Uterus (tissue), 4 donors: Measurements from ENCODE around the gene ASB1. TPM values are rescaled to one million over a fixed set of nuclear protein-coding genes. Genes with fewer than 3 reads are reported as not detected.
"Not testable (repeated sequence)": the region's sequence is repeated elsewhere in the genome, so short reads cannot be mapped to it uniquely, and the experiment has no call there.

ENCODE experiments used
- DNase-seq, 2 donors: peaks; one replicate each; pipeline ENCODE4 v3.0.0-alpha.2; 2019 to 2020
- H3K27ac ChIP-seq, 2 donors: fragments of 200-600 bp; sonication (generic); 1 replicate in 1 of 2; 2 replicates in 1 of 2; pipeline ENCODE4 v1.5.1; 2016 to 2018
- H3K27me3 ChIP-seq, 2 donors: fragments of 200-600 bp; sonication (generic); one replicate each; pipeline ENCODE4 v1.5.1; 2018 to 2019; ENCODE audit warnings: control low read depth in 1 of 2
- H3K36me3 ChIP-seq, 2 donors: fragments of 200-600 bp; sonication (generic); one replicate each; pipeline ENCODE4 v1.5.1; 2019; ENCODE audit warnings: control low read depth in 1 of 2
- H3K4me1 ChIP-seq, 2 donors: fragments of 200-600 bp; sonication (generic); one replicate each; pipeline ENCODE4 v1.5.1; 2018 to 2019; ENCODE audit warnings: control low read depth in 1 of 2
- H3K4me3 ChIP-seq, 2 donors: fragments of 200-600 bp; sonication (generic); 1 replicate in 1 of 2; 2 replicates in 1 of 2; pipeline ENCODE4 v1.5.1; 2018 to 2019; ENCODE audit warnings: mild to moderate bottlenecking in 1 of 2
- H3K9me3 ChIP-seq, 2 donors: fragments of 200-600 bp; sonication (generic); one replicate each; pipeline ENCODE4 v1.5.1; 2019; ENCODE audit warnings: control low read depth in 1 of 2
- POLR2A ChIP-seq, 2 donors: fragments of 450-650 bp; IDR thresholded peaks; one replicate each; pipeline ENCODE4 v1.6.1; 2016; ENCODE audit warnings: antibody characterized with exemption in 2 of 2, mild to moderate bottlenecking in 1 of 2, moderate library complexity in 1 of 2
- intact Hi-C: fragments of 100-400 bp; cut with DNase I; formaldehyde crosslinking; loops from one replicate; pipeline ENCODE4 v1.15.1; 2023; ENCODE audit warnings: low total_unique reads
- total RNA-seq, 4 donors: library from RNA; depleted of rRNA in 3 of 4; stranded (reverse); fragments of >200 nt in 3 of 4; gene quantifications; one replicate each; pipeline versions ENCODE4 v1.1.0 to v1.2.4, GENCODE V29; 2014 to 2023
- TF ChIP-seq, protein P1 (sequence below), 4 experiments: fragments of 200-600 bp in 2 of 4; fragments of 450-650 bp in 2 of 4; sonication (generic) in 2 of 4; IDR thresholded peaks; one replicate each; pipeline ENCODE4 v1.5.1; 2016 to 2019; ENCODE audit warnings: antibody characterized with exemption in 4 of 4, mild to moderate bottlenecking in 2 of 4, moderate library complexity in 1 of 4
- donor health status: DM: yes; HTN: yes; CAD: no.

The ASB1 gene
- total RNA-seq, 4 donors from 2014 or later, result 4.9 to 40.5 (median 18.6) TPM

DNA sequence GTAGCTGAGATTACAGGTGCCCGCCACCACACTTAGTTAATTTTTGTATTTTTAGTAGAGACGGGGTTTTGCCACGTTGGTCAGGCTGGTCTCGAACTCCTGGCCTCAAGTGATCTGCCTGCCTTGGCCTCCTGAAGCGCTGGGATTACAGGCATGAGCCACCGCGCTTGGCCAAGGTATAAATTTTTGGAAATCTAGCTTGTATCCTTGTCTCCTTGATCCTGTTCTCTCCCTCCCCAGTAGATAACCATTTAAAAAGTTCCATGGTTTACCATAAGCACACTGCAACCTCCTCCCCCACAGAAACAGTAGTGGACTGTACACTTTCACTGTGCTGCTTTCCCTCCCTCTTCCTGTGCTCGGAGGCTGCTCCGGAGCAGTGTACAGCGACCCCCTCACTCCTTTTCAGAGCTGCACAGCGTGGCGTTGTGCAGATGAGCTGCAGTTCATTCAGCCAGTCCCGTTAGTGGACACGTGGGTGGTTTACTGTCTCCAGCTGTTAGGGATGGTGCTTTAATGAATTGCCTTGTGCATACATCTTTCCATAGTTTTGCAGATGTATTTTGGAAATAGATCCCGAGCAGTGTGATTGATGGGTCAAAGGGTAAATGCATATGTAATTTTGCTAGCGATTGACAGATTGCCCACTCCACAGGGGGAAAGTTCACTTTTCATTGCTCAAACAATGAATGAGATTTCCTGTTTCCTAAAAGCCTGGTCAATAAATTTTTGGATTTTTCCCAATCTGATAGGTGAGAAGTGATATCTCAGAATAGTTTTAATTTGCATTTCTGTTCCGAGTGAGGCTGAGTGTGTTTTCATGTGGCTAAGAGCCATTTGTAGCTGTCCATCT, 14.8 kb downstream of the ASB1 start:
- Histone ChIP-seq H3K4me1 (no peaks in the 10 kb centered on the region), H3K9me3 (no peaks in the 10 kb centered on the region), H3K36me3 (no peaks in the 10 kb centered on the region), H3K27ac (no peak overlapping the region), H3K4me3 (no peak overlapping the region), H3K27me3 (no peaks in the 10 kb centered on the region)
- intact Hi-C loops, result no loop called here
- TF ChIP-seq, protein P1, sequence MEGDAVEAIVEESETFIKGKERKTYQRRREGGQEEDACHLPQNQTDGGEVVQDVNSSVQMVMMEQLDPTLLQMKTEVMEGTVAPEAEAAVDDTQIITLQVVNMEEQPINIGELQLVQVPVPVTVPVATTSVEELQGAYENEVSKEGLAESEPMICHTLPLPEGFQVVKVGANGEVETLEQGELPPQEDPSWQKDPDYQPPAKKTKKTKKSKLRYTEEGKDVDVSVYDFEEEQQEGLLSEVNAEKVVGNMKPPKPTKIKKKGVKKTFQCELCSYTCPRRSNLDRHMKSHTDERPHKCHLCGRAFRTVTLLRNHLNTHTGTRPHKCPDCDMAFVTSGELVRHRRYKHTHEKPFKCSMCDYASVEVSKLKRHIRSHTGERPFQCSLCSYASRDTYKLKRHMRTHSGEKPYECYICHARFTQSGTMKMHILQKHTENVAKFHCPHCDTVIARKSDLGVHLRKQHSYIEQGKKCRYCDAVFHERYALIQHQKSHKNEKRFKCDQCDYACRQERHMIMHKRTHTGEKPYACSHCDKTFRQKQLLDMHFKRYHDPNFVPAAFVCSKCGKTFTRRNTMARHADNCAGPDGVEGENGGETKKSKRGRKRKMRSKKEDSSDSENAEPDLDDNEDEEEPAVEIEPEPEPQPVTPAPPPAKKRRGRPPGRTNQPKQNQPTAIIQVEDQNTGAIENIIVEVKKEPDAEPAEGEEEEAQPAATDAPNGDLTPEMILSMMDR (IDR thresholded peaks at IDR 0.05), result no peak
- TF ChIP-seq POLR2A (IDR thresholded peaks at IDR 0.05), result no peak
- DNase-seq, result no peak

DNA sequence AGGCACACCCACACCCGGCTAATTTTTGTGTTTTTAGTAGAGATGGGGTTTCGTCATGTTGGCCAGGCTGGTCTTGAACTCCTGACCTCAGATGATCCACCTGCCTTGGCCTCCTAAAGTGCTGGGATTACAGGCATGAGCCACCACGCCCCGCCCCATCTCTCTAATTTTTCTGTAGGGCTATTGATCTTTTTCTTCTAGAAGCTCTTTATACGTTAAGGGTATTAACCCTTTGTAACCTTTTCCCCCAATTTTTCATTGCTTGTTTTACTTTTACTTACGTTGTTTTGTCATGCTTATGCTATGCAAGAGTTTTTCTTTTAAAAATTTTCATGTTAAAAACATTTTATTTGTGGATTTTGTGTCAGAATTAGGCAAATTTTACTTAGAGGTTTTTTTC, 15.5 kb downstream of the ASB1 start:
- intact Hi-C loops, H3K4me1 ChIP-seq, H3K4me3 ChIP-seq, H3K27ac ChIP-seq, H3K9me3 ChIP-seq, DNase-seq, H3K27me3 ChIP-seq, H3K36me3 ChIP-seq: not testable (repeated sequence)

DNA sequence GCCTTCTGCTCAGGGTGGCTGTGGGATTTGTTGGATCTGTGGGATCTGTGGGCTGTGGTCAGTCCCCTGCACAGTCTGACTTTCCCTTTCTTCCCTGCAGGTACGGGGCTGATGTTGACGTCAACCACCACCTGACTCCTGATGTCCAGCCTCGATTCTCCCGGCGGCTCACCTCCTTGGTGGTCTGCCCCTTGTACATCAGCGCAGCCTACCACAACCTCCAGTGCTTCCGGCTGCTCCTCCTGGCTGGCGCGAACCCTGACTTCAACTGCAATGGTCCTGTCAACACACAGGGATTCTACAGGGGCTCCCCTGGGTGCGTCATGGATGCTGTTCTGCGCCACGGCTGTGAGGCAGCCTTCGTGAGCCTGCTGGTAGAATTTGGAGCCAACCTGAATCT, 17.5 kb downstream of the ASB1 start:
- H3K27ac ChIP-seq, result no peak overlapping the region
- no peaks in the 10 kb centered on the region for H3K27me3 ChIP-seq
- H3K4me3 ChIP-seq, result no peak overlapping the region
- H3K9me3 ChIP-seq, result no peaks in the 10 kb centered on the region
- H3K4me1 ChIP-seq, result no peaks in the 10 kb centered on the region
- intact Hi-C loops, result no loop called here
- no peaks in the 10 kb centered on the region for H3K36me3 ChIP-seq
- TF ChIP-seq, protein P1 (IDR thresholded peaks at IDR 0.05), result no peak
- TF ChIP-seq POLR2A (IDR thresholded peaks at IDR 0.05), result no peak
- no peak for DNase-seq

DNA sequence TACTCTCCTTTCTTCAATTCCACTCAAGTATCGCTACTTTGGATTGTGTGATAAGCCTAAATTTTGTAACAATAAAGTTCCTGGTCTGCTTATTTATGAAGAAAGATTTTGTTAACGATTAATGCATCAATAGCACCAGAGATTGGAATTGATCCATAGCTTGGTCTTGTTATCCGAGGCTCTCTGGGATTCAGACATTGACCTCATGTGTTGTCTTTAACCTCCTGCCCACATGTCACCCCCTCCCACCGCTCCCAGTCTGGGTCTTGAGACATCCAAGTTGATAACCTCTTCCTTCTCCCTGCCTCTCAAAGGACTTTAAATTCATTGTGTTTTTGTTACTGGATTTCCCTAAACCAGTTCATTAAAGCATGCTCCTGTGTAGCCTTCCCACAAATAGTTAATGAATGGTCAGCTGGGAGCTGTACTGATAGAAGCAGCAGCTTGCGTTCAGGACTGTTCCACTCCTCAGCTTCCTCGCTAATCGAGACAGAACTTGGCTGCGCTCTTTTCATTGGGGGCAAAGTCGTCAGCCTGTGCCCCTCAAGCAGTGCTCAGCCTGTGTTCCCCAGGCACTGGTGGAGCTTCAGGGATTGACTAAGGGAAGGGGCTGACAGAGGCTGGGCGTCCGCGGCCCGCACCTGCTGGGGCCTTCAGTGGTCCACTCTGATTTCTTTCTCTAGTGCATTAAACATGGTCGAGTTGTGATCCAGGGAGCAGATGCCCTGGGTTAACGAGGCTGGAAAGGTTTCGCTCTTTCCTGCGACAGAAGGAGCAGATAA, 18.9 kb downstream of the ASB1 start:
- no peak for DNase-seq
- intact Hi-C loops, result no loop called here
- Histone ChIP-seq H3K4me3 (no peak overlapping the region), H3K4me1 (no peaks in the 10 kb centered on the region), H3K9me3 (no peaks in the 10 kb centered on the region), H3K27me3 (no peaks in the 10 kb centered on the region), H3K36me3 (no peaks in the 10 kb centered on the region), H3K27ac (no peak overlapping the region)
- TF ChIP-seq, protein P1 (IDR thresholded peaks at IDR 0.05), result no peak
- TF ChIP-seq POLR2A (IDR thresholded peaks at IDR 0.05), result no peak

DNA sequence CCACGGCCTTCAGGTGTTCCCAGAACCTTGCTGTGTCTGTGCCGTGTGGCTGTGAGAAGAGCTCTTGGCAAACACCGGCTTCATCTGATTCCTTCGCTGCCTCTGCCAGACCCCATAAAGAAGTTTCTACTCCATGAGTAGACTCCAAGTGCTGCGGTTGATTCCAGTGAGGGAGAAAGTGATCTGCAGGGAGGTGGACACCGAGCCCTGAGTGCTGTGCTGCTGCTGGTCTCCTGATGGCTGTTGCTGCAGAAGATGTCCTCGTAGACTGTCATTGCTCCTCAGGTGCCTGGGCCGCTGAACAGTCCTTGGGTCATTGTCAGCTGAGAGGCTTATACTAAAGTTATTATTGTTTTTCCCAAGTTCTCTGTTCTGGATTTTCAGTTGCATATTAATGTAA, 19.6 kb downstream of the ASB1 start:
- no peaks in the 10 kb centered on the region for H3K9me3 ChIP-seq
- no peaks in the 10 kb centered on the region for H3K27me3 ChIP-seq
- H3K4me3 ChIP-seq, result no peak overlapping the region
- H3K36me3 ChIP-seq, result no peaks in the 10 kb centered on the region
- no peaks in the 10 kb centered on the region for H3K4me1 ChIP-seq
- no peak for DNase-seq
- TF ChIP-seq, protein P1 (IDR thresholded peaks at IDR 0.05), result no peak
- TF ChIP-seq POLR2A (IDR thresholded peaks at IDR 0.05), result no peak
- intact Hi-C loops, result no loop called here
- H3K27ac ChIP-seq, result no peak overlapping the region
